Panc1 (cell line): Measurements from ENCODE around the gene UBE2E2. TPM values are rescaled to one million over a fixed set of nuclear protein-coding genes. Genes with fewer than 3 reads are reported as not detected.

ENCODE experiments used
- ATAC-seq: fragments of 200-7000 bp; cut with Tn5 transposase; 2 replicates; pipeline ENCODE4 v1.9.1; 2020; ENCODE audit warnings: mild to moderate bottlenecking, moderate library complexity
- BruUV-seq: library from RNA; stranded (reverse); fragments of 400-500 nt; replicated peaks from 2 replicates; lab custom pipeline; 2021; lab: Mats Ljungman, UMichigan
- CTCF ChIA-PET: fragments of 300-600 bp; sonication (Branson Sonifier 250); formaldehyde crosslinking; loops from one replicate; lab custom pipeline; 2022; ENCODE audit warnings: antibody characterized with exemption; lab: Charles Lee
- POLR2A ChIA-PET: fragments of 300-600 bp; sonication (Branson Sonifier 250); formaldehyde crosslinking; loops from one replicate; lab custom pipeline; 2022; ENCODE audit warnings: antibody characterized with exemption; lab: Charles Lee
- DNase-seq: peaks from one replicate; pipeline ENCODE4 v3.0.0-alpha.2; 2010; ENCODE audit warnings: low read depth, low spot score
- H3K27ac ChIP-seq: 2 replicates; pipeline ENCODE4 v1.5.1; 2011; ENCODE audit warnings: mild to moderate bottlenecking, low read length, inconsistent platforms
- H3K27me3 ChIP-seq: fragments of 200-500 bp; sonication (Bioruptor generic); 2 replicates; pipeline ENCODE4 v1.6.0; 2014; ENCODE audit warnings: low read length, inconsistent platforms; ENCODE audit not compliant: control insufficient read depth, insufficient read depth
- H3K36me3 ChIP-seq: fragments of 200-500 bp; sonication (Bioruptor generic); 2 replicates; pipeline ENCODE4 v1.5.1; 2014; ENCODE audit warnings: inconsistent platforms, mild to moderate bottlenecking, low read length, moderate library complexity; ENCODE audit not compliant: control insufficient read depth, insufficient read depth
- H3K4me1 ChIP-seq: 2 replicates; pipeline ENCODE4 v1.5.1; 2011; ENCODE audit warnings: inconsistent platforms, mild to moderate bottlenecking, low read length, moderate library complexity; ENCODE audit not compliant: control insufficient read depth, insufficient read depth
- H3K4me3 ChIP-seq, 2 experiments: 2 replicates each; pipeline ENCODE4 v1.5.1; 2011 to 2012; ENCODE audit warnings: low read depth in 2 of 2, low read length in 2 of 2, mild to moderate bottlenecking in 2 of 2, inconsistent platforms in 1 of 2, moderate library complexity in 1 of 2
- H3K9me3 ChIP-seq: fragments of 200-500 bp; sonication (Bioruptor generic); 2 replicates; pipeline ENCODE4 v1.5.1; 2014; ENCODE audit warnings: low read depth, mild to moderate bottlenecking, inconsistent platforms, low read length, moderate library complexity; ENCODE audit not compliant: control insufficient read depth, insufficient read depth
- POLR2AphosphoS5 ChIP-seq: IDR thresholded peaks from 2 replicates; pipeline ENCODE4 v1.6.1; 2012; ENCODE audit warnings: mild to moderate bottlenecking, low read depth, low read length, moderate library complexity
- SIN3A ChIP-seq: IDR thresholded peaks from 2 replicates; pipeline ENCODE4 v1.6.1; 2012; ENCODE audit warnings: low read depth, mild to moderate bottlenecking, low read length, moderate library complexity, borderline replicate concordance; ENCODE audit not compliant: insufficient read depth
- TCF7L2 ChIP-seq: IDR thresholded peaks from 2 replicates; pipeline ENCODE4 v1.6.1; 2011; ENCODE audit warnings: mild to moderate bottlenecking, low read depth, low read length, inconsistent platforms
- in situ Hi-C: cut with HindIII; loops from 2 replicates; pipeline ENCODE4 v1.10.0; 2016; ENCODE audit warnings: low sequenced_read_pairs, low pct_unique_long_range_greater_than_20kb
- intact Hi-C: fragments of 100-400 bp; cut with micrococcal nuclease; formaldehyde crosslinking; loops from one replicate; pipeline ENCODE4 v1.10.0; 2022; ENCODE audit not compliant: unreplicated experiment
- total RNA-seq: library from RNA; stranded (reverse); gene quantifications from one replicate; pipeline ENCODE4 v1.2.1, GENCODE V29; 2021; ENCODE audit not compliant: unreplicated experiment
- TF ChIP-seq, protein P1 (sequence below), 2 experiments: IDR thresholded peaks; 2 replicates each; pipeline ENCODE4 v1.6.1; 2011 to 2012; ENCODE audit warnings: low read depth in 2 of 2, control low read depth in 1 of 2, low read length in 1 of 2, mild to moderate bottlenecking in 1 of 2, moderate library complexity in 1 of 2; ENCODE audit not compliant: insufficient read depth in 1 of 2
- TF ChIP-seq, protein P2 (sequence below): fragments of 450-650 bp; IDR thresholded peaks from 2 replicates; pipeline ENCODE4 v1.5.1; 2017; ENCODE audit warnings: mild to moderate bottlenecking

Gene UBE2E2
- total RNA-seq, 1 experiment from 2014 or later, result 38.2 TPM

- H3K9me3 ChIP-seq, result no peaks in the 10 kb centered on the region
- H3K36me3 ChIP-seq, result no peaks in the 10 kb centered on the region
- DNase-seq (no peak), ATAC-seq (no peak)
- CTCF ChIA-PET, result no interaction called here
- intact Hi-C loops, result no loop called here
- H3K4me3 ChIP-seq, result no peak overlapping the region
- H3K27me3 ChIP-seq, result no peaks in the 10 kb centered on the region
- no peak overlapping the region for H3K27ac ChIP-seq
- no TSS peak for BruUV-seq
- in situ Hi-C loops, result no loop called here
- no peak for TF ChIP-seq SIN3A
- TF ChIP-seq TCF7L2, result no peak
- TF ChIP-seq POLR2AphosphoS5, result no peak
- TF ChIP-seq, protein P1, sequence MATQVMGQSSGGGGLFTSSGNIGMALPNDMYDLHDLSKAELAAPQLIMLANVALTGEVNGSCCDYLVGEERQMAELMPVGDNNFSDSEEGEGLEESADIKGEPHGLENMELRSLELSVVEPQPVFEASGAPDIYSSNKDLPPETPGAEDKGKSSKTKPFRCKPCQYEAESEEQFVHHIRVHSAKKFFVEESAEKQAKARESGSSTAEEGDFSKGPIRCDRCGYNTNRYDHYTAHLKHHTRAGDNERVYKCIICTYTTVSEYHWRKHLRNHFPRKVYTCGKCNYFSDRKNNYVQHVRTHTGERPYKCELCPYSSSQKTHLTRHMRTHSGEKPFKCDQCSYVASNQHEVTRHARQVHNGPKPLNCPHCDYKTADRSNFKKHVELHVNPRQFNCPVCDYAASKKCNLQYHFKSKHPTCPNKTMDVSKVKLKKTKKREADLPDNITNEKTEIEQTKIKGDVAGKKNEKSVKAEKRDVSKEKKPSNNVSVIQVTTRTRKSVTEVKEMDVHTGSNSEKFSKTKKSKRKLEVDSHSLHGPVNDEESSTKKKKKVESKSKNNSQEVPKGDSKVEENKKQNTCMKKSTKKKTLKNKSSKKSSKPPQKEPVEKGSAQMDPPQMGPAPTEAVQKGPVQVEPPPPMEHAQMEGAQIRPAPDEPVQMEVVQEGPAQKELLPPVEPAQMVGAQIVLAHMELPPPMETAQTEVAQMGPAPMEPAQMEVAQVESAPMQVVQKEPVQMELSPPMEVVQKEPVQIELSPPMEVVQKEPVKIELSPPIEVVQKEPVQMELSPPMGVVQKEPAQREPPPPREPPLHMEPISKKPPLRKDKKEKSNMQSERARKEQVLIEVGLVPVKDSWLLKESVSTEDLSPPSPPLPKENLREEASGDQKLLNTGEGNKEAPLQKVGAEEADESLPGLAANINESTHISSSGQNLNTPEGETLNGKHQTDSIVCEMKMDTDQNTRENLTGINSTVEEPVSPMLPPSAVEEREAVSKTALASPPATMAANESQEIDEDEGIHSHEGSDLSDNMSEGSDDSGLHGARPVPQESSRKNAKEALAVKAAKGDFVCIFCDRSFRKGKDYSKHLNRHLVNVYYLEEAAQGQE (IDR thresholded peaks at IDR 0.05; ENCODE audit: insufficient read depth in 1 of 2, low read depth in 2 of 2, low read length in 1 of 2), result no peak
- TF ChIP-seq, protein P2, sequence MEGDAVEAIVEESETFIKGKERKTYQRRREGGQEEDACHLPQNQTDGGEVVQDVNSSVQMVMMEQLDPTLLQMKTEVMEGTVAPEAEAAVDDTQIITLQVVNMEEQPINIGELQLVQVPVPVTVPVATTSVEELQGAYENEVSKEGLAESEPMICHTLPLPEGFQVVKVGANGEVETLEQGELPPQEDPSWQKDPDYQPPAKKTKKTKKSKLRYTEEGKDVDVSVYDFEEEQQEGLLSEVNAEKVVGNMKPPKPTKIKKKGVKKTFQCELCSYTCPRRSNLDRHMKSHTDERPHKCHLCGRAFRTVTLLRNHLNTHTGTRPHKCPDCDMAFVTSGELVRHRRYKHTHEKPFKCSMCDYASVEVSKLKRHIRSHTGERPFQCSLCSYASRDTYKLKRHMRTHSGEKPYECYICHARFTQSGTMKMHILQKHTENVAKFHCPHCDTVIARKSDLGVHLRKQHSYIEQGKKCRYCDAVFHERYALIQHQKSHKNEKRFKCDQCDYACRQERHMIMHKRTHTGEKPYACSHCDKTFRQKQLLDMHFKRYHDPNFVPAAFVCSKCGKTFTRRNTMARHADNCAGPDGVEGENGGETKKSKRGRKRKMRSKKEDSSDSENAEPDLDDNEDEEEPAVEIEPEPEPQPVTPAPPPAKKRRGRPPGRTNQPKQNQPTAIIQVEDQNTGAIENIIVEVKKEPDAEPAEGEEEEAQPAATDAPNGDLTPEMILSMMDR, result no peak
- POLR2A ChIA-PET, result no interaction called here
- no peaks in the 10 kb centered on the region for H3K4me1 ChIP-seq
These were observed 423.3 kb downstream of the UBE2E2 start for GRCh38 chr3:23626442-23626841.

- H3K9me3 ChIP-seq, result no peaks in the 10 kb centered on the region
- H3K4me1 ChIP-seq, result no peaks in the 10 kb centered on the region
- TF ChIP-seq SIN3A, result no peak
- peak; percentile 37; the same call in 1 of the 2 replicates for TF ChIP-seq TCF7L2
- CTCF ChIA-PET, result no interaction called here
- intact Hi-C loops, result no loop called here
- no peaks in the 10 kb centered on the region for H3K27me3 ChIP-seq
- no TSS peak for BruUV-seq
- no peak overlapping the region for H3K27ac ChIP-seq
- H3K4me3 ChIP-seq, result no peak overlapping the region
- in situ Hi-C loops, result no loop called here
- DNase-seq (no peak), ATAC-seq (peak; percentile 53)
- POLR2A ChIA-PET, result no interaction called here
- H3K36me3 ChIP-seq, result no peaks in the 10 kb centered on the region
These were observed 426.2 kb downstream of the UBE2E2 start for GRCh38 chr3:23629181-23629894.
